GM21526 (cell line): ENCODE data around the gene WSB1.
"Not testable (repeated sequence)": the region's sequence is repeated elsewhere in the genome, so short reads cannot be mapped to it uniquely, and the experiment has no call there.

Experiments used
- ATAC-seq: cut with Tn5 transposase; IDR thresholded peaks from one replicate; pipeline ENCODE4 v1.9.1; 2021; ENCODE audit warnings: moderate library complexity; ENCODE audit not compliant: unreplicated experiment, low FRiP score

The WSB1 gene, protein sequence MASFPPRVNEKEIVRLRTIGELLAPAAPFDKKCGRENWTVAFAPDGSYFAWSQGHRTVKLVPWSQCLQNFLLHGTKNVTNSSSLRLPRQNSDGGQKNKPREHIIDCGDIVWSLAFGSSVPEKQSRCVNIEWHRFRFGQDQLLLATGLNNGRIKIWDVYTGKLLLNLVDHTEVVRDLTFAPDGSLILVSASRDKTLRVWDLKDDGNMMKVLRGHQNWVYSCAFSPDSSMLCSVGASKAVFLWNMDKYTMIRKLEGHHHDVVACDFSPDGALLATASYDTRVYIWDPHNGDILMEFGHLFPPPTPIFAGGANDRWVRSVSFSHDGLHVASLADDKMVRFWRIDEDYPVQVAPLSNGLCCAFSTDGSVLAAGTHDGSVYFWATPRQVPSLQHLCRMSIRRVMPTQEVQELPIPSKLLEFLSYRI

DNA sequence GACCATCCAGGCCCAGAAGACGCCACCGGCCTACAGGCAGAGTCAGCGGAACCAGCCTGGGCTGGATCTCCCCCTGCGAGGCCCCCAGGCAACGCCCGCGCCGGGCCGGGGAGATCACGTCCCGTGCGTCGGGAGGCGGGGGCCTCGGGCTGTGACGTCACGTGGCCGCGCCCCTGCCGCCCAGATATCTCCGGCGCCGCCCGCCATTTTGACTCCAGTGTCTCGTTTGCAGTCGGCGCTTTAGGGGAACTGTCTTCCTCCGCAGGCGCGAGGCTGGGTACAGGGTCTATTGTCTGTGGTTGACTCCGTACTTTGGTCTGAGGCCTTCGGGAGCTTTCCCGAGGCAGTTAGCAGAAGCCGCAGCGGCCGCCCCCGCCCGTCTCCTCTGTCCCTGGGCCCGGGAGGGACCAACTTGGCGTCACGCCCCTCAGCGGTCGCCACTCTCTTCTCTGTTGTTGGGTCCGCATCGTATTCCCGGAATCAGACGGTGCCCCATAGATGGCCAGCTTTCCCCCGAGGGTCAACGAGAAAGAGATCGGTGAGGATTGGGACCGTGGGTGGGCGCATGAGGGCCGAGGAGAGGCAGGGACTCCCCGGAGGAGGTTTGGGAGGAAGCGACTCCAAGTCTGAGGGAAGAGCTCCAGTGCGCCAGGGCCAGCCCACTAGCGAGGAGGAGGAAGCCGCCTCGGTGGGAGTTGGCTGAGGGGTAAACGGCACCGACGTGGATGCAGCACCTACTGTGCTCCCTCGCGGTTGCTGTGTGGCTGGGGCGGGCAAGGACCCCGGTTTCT is at the start of gene WSB1:
WSB1 (plus strand) TSS at position 217 of the 791 bp plus-strand sequence; CDS start at position 499, 282 bp downstream.
- peak; percentile 79 for ATAC-seq

DNA sequence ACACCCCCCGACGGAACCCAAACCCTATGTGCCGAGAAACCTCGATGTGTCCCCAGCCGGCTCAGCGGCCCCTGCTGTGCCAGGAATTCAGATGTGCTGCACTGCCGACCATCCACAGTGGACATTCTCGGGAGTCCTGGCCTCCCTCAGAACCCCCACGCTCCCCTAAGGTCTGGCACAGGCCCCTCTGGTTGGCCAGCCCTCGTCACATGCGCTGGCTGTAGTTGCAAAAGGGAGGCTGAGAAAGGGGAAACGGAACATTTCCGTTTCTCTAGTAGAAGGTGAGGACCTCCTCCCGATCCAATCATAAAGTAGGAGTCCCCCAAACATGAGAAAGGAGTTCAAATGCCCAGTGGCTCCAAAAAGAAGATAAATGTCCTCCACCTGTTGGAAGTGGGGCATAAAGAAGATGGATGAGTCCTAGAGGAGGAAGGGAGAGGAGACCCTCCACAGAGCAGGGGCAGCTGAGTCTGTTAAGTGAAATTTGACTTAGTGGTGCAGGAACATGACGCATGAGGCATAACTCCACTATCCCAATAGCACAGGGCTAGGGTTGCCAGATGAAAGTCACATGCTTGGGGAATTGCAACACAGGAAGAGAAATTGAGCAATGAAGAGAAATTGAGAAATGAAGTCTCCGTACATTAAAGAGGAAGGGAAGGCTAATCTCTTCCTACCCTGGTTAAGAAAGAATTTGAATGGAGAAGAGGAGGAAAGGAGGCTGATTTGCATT is 49.3 kb upstream of the WSB1 start:
- ATAC-seq, result peak; percentile 12

DNA sequence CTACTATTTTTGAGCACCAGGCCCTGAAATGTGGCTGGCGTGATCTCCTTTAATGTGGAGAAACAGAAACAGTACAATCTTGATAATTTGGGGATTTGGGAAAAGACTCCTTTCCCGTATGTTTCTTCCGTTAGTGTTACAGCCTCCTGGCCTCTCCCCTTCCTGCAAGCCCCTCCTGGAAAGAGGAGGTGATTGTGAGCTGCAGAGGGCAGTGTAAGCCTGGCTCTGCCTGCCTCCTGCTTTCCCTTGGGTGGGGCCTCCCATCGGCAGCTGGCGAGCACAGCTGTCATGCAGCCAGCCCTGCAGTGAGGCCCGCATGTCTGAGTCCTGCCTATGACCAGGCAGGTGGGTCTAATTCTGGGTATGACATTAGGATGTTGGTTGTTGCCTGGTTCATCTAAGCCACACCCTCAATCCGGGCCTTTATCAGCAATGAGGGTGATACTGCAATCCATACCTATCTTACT is 48.7 kb upstream of the WSB1 start:
- ATAC-seq, result peak; percentile 84

DNA sequence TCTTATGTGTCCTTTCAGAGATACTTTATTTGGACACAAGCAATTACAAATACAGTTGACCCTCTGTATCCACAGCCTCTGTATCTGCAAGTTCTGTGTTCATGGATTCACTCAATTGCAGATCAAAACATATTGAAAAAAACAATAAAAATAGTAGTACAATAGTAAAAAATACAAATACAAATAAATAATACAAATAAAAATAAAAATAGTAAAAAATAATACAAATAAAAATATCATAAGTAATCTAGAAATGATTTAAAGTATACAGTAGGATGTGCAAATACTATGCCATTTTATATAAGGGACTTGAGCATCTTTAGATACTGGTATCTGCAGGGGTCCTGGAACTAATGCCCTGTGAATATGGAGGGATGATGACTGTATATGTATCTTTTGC is 47.4 kb upstream of the WSB1 start:
- no peak for ATAC-seq

DNA sequence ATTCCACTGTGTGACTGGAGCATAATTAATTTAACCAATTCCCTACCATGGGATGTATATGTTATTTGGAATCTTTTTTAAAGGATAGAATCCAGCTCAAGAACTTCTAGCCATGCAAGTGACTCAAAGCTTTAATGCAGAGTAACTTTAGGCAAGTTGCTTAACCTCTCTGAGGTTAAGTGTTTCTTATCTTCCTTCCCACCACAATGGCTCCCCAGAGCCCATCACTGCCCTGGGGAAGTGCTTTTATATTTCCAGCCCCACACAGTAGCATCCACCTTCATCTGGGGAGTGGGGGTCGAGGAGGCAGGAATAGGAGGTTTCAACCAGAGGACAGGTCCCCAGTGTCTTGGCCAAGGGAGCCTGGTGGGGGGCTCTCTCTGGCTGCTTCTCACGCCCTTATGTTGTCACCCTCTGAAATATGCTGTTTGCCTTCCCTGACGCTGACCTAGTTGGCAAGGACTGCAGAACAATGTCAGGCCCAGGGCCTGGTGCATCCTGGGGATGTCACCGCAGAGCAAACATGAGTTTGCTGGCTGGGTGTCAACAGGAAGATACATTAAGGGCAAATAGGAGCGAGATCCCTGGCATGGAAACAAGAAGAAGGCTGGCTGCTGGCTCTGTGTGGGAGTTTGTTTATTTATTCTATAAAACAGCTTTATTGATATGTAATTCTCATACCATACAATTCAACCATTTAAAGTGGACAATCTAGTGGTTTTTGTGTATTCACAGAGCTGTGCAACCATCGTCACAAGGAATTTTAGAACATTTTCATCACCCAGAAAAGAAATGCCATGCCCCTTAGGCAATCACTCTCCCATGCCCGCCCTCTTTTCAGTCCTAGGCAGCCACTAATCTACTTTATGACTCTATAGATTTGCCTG is 46.6 kb upstream of the WSB1 start:
- no peak for ATAC-seq

DNA sequence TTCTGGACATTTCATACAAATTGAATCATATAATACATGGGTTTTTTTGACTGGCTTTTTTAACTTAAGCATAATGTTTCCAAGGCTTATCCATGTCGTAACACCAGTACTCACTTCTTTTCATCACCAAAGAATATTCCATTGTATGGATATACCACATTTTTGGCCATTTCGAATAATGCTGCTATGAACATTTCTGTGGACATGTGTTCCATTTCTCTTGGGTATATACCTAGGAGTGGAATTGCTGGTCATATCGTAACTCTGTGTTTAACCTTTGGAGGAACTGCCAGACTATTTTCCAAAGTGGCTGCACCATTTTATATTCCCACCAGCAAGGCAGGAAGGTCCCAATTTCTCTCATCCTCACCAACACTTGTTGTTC is 46.0 kb upstream of the WSB1 start:
- no peak for ATAC-seq

DNA sequence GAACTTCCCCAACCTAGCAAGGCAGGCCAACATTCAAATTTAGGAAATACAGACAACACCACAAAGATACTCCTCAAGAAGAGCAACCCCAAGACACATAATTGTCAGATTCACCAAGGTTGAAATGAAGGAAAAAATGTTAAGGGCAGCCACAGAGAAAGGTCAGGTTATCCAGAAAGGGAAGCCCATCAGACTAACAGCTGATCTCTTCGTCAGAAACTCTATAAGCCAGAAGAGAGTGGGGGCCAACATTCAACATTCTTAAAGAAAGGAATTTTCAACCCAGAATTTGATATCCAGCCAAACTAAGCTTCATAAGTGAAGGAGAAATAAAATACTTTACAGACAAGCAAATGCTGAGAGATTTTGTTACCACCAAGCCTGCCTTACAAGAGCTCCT is 43.1 kb upstream of the WSB1 start:
- ATAC-seq, result not testable (repeated sequence)

DNA sequence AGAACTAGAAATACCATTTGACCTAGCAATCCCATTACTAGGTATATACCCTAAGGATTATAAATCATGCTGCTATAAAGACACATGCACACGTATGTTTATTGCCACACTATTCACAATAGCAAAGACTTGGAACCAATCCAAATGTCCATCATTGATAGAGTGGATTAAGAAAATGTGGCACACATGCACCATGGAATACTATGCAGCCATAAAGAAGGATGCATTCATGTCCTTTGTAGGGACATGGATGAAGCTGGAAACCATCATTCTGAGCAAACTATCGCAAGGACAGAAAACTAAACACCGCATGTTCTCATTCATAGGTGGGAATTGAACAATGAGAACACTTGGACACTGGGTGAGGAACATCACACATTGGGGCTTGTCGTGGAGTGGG is 39.1 kb upstream of the WSB1 start:
- not testable (repeated sequence) for ATAC-seq

DNA sequence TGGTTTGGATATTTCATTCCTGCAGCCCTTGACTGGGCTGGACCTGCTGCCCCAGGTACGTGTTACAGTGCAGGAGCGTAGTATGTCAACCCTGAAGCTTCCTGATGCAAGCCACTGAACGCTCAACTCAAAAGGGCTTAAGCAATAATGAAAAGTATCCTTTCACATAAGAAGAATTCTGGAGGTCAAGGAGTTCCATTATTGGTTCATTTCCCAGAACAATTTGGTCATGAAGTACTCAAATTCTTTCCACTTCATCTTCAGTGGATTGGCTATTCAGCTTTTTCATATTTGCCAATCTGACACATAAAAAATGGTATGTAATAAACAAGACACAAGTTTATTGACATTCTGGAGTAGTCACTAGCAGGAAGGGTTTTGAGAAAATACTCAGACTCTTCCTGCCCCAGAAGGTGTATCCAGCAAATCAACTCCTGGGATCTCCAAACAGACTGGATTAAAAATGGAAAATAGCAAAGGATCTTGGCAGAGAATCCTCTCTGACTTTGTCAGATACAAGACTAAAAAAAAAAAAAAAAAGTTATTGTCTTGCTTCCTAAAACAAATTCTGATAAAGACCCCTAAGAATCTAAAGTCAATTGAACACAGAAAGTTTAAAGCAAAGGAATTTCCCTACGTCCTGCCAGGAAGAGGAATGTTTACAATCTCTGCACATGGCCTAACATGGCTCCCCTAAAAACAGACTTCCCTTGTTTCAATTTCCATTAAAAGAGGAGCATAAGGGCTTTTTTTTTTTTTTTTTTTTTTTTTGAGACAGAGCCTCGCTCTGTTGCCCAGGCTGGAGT is 37.5 kb upstream of the WSB1 start:
- ATAC-seq, result no peak

DNA sequence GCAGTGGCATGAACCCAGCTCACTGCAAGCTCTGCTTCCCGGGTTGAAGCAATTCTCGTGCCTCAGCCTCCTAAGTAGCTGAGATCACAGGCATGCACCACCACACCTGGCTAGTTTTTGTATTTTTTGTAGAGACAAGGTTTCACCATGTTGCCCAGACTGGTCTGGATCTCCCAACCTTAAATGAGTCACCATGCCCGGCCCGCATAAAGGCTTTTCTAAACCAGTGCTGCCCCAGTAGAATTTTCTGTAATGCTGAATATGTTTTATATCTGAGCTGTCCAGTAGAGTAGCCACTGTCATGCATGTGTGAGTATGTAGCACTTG is 36.9 kb upstream of the WSB1 start:
- no peak for ATAC-seq

DNA sequence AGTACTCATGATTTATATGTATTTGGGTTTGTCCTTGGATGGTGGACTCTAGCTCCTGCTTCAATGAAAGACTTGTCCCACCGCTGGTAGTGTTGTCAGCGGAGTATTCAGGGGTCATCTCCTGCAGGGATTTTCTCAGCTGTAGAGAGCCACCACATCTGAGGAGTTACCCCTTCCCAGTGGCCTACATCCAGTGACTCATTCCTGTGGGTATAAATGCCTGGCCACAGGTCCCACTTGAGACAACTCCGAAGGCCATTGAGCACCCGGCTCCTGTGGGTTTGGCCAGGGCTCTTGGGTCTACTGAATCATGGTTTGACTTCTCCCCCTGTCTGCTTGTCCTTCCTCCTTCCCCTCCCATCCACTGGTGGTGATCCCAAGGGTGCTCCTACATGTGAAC is 34.6 kb upstream of the WSB1 start:
- ATAC-seq, result no peak

DNA sequence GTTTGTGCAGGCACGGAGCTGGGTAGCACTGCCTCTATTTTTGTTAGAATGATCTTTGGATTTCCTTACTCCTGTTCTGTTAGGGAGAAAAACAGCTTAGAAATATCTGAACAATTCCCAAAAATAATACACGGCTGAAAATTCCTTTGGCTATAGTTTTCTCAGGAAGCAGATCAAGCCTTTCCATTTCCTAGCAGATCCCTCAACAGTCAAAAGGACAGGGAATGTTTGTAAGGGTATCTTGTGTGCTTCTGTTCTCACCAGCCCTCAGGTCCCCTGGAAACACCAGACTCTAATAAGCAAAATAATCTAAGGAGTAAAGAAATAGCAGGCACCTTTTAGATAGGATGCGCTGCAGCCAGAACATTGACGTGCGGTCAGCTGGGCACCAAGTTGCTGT is 30.5 kb upstream of the WSB1 start:
- no peak for ATAC-seq

DNA sequence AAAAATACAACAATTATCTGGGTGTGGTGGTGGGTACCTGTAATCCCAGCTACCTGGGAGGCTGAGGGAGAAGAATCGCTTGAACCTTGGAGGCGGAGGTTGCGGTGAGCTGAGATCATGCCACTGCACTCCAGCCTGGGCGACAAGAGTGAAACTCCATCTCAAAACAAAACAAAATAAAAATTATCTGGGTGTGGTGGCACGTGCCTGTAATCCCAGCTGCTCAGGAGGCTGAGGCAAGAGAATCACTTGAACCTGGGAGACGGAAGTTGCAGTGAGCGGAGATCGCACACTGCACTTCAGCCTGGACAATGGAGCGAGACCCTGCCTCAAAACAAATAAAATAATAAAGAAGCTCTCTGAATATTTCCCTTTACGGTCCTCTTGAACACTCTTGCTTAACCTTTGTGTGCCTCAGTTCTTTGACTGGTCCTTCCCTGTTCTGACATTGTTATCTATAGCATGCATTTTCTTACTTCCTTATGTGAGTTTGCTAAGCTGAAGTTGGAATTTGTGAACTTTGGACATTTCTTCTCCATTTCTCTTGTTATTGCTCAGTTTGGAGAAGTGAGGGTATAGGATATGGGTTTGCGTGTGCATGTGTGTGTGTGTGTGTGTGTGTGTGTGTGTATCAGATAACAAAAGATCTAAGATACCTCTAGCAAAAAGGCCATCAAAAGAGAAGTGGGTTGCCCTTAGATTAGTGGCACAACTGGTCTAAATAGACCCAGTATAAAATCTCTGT is 29.7 kb upstream of the WSB1 start:
- no peak for ATAC-seq

DNA sequence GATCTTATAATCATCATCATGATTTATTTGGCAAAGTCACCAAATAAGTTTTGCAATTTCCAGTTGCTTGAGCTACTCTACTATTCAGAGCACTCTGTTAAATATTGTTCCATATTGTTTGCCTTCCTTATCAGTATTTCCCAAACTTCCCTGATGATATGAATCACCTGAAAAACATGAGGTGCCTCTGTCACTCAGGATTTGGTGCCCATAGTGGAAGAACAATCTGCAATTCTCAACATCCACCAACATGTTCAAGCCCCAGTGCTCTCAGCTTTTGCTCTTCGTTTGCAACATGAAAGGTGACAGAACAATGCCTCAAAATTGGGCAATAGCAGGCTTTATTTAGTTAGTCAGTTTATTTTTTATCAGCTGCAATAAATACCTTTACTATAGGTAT is 28.6 kb upstream of the WSB1 start:
- ATAC-seq, result no peak

DNA sequence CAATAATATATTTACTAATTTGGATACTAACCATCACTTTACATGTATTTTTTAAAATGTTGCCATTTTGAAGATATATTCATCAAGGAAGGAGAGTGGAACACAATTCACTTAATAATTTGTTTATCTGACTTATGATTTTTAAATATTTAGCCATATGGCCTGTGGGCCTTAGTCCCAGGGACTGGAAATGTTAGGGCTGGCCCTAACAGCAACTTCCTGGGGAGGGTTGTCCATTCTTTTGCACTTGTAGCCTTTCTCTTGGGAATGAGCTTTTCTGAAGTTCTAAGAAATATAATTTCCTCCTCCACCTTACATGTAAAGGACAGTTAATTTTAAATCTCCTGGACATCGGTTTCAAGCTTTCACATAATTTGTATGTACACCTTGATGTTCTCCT is 27.7 kb upstream of the WSB1 start:
- no peak for ATAC-seq

DNA sequence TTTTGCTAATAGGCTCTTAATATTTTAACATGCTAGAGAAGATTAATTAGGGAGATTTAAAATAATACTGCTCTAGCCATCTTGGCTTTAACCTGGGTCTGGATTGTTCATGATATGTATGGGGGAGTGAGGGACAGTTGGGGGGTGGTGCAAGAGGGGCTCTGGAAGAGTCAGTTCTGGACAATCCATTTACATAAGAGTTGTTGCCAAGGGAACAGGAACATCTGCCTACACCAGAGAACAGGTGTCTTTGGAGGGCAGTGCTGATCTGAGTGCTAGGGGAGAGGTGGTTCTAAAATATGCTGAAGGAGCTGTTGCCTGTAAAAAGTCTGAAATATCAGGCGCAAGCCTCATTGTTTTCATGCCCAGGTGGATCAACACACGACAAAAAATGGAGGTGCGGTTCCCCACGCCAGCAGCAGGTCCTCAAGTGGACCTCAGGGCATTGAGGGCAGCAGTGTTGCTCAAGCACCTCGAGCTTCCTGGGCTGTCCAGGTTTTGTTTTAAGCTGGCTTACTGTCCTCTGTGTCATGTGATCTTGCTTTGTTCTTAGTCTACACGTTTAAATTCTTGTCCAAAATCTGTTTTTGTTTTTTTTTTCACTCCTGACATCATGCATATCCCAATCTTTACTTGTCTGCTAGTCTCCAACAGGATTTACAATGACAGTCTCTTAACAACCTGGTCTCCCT is 25.4 kb upstream of the WSB1 start:
- ATAC-seq, result no peak

DNA sequence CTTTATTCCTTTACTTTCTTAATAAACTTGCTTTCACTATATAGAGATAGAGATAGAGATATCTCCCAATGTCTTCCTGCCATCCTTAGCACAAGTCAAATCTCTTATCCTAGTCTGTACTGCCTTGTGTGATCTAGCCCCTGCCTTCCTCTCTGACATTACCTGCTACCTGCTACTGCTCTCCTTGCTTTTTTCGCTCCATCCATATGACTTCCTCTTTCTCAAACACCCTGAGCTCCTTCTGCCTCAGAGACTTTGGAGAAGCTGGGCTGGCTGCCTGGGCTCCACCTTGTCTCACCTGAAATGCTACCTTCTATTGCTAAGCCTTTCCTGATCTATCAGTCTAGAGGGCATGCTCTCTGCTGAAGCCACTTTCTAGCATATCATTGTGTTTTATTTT is 24.7 kb upstream of the WSB1 start:
- no peak for ATAC-seq

DNA sequence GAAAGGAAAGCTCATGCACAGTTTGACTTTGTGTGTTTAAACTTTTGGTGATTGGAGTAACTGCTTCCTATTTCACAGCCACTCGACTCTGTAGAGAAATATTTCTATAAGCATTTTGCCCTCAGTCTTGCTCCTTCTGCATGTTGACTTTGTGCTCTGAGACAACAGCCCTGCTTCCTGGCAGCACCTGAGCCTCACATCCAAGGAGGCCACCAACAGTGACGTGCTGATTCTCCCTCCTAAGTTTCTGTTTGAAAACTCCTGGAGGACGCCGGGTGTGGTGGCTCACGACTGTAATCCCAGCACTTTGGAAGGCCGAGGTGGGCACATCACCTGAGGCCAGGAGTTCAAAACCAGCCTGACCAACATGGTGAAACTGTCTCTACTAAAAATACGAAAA is 23.9 kb upstream of the WSB1 start:
- no peak for ATAC-seq
